ENCODE results near the gene LENG8.

Gene LENG8

GRCh38 chr19:54421169-54421516, 27.9 kb upstream of the LENG8 start:
- no peak for ATAC-seq
- no peak for TF ChIP-seq PATZ1 (CRISPR knock-in tag; IDR thresholded peaks at IDR 0.05; ENCODE audit: borderline replicate concordance)
- TF ChIP-seq GLIS3 (CRISPR knock-in tag; IDR thresholded peaks at IDR 0.05) = no peak
- TF ChIP-seq PPARA (CRISPR knock-in tag; IDR thresholded peaks at IDR 0.05; ENCODE audit: borderline replicate concordance) = no peak
- no peak for TF ChIP-seq CSRNP3 (CRISPR knock-in tag; IDR thresholded peaks at IDR 0.05)
- no peak for TF ChIP-seq ZC3H10 (CRISPR knock-in tag; IDR thresholded peaks at IDR 0.05)
- no peak for TF ChIP-seq ISL1 (CRISPR knock-in tag; IDR thresholded peaks at IDR 0.05)
- TF ChIP-seq SNAI2 (CRISPR knock-in tag; IDR thresholded peaks at IDR 0.05) = no peak
- no peak for TF ChIP-seq ZNF70 (CRISPR knock-in tag; IDR thresholded peaks at IDR 0.05)
- TF ChIP-seq ZNF8 (CRISPR knock-in tag; IDR thresholded peaks at IDR 0.05) = no peak

- ATAC-seq = no peak
- no peak for TF ChIP-seq RARB (CRISPR knock-in tag; IDR thresholded peaks at IDR 0.05)
- TF ChIP-seq CSRNP3 (CRISPR knock-in tag; IDR thresholded peaks at IDR 0.05) = no peak
- TF ChIP-seq TCF4 (CRISPR knock-in tag; IDR thresholded peaks at IDR 0.05; ENCODE audit: borderline replicate concordance) = no peak
- TF ChIP-seq ARNTL (CRISPR knock-in tag; IDR thresholded peaks at IDR 0.05; ENCODE audit: borderline replicate concordance, low read depth) = no peak
- no peak for TF ChIP-seq ISL1 (CRISPR knock-in tag; IDR thresholded peaks at IDR 0.05)
These were observed 27.5 kb upstream of the LENG8 start for GRCh38 chr19:54421521-54421920.

GRCh38 chr19:54422136-54422535, 26.9 kb upstream of the LENG8 start:
- no peak for ATAC-seq
- TF ChIP-seq BACH2 (CRISPR knock-in tag; IDR thresholded peaks at IDR 0.05; ENCODE audit: borderline replicate concordance) (no peak), POU6F1 (CRISPR knock-in tag; IDR thresholded peaks at IDR 0.05; ENCODE audit: borderline replicate concordance, low read depth) (no peak), SNAI2 (CRISPR knock-in tag; IDR thresholded peaks at IDR 0.05) (no peak), ZNF565 (CRISPR knock-in tag; conservative IDR thresholded peaks at IDR 0.05; ENCODE audit: low read depth) (no peak), OSR1 (CRISPR knock-in tag; IDR thresholded peaks at IDR 0.05) (no peak), ISL1 (CRISPR knock-in tag; IDR thresholded peaks at IDR 0.05) (no peak), PPARA (CRISPR knock-in tag; IDR thresholded peaks at IDR 0.05; ENCODE audit: borderline replicate concordance) (no peak), CSDC2 (CRISPR knock-in tag; IDR thresholded peaks at IDR 0.05) (no peak), ARNTL (CRISPR knock-in tag; IDR thresholded peaks at IDR 0.05; ENCODE audit: borderline replicate concordance, low read depth) (no peak), ZC3H10 (CRISPR knock-in tag; IDR thresholded peaks at IDR 0.05) (no peak), TSHZ2 (CRISPR knock-in tag; IDR thresholded peaks at IDR 0.05) (no peak), TOX (CRISPR knock-in tag; IDR thresholded peaks at IDR 0.05; ENCODE audit: borderline replicate concordance) (no peak)

- ATAC-seq = no peak
- TF ChIP-seq CREB5 (CRISPR knock-in tag; IDR thresholded peaks at IDR 0.05; ENCODE audit: low read depth) (no peak), GLIS3 (CRISPR knock-in tag; IDR thresholded peaks at IDR 0.05) (no peak), RARB (CRISPR knock-in tag; IDR thresholded peaks at IDR 0.05) (no peak), ZNF8 (CRISPR knock-in tag; IDR thresholded peaks at IDR 0.05) (no peak), ZC3H10 (CRISPR knock-in tag; IDR thresholded peaks at IDR 0.05) (no peak)
These were observed 24.8 kb upstream of the LENG8 start for GRCh38 chr19:54424201-54424600.
